ENCODE data around the gene OR13J1. TPM values are rescaled to one million over a fixed set of nuclear protein-coding genes. Genes with fewer than 3 reads are reported as not detected.

Gene OR13J1
- total and polyA plus RNA-seq, 4 donors = not detected

DNA sequence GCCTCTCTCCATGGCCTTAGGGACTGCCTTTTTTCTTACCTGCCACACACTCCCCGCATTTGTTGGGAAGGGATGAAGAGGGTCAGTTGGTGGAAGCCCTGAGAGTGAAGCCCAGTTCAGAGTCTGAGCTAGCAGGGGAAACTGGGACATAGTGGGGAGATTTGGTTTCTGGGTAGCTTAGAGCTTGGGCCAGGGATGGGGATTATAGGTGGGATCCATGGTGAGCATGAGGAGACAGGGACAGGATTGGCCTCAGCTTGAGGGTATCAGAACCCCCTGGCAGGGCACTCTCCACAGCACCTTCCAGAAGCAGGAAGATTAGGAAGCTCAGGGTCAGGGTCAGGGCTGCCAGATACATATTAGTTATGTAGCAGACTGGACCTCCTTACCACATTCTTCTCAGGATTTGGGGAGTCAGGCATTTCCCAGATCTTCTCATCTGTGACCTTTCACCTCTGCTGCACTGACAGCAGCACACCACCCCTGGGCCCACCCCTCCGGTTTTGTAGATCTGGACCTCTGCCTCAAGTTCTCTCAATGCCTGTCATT, 17.9 kb downstream of the OR13J1 start (continued):
- TF ChIP-seq, protein P1, sequence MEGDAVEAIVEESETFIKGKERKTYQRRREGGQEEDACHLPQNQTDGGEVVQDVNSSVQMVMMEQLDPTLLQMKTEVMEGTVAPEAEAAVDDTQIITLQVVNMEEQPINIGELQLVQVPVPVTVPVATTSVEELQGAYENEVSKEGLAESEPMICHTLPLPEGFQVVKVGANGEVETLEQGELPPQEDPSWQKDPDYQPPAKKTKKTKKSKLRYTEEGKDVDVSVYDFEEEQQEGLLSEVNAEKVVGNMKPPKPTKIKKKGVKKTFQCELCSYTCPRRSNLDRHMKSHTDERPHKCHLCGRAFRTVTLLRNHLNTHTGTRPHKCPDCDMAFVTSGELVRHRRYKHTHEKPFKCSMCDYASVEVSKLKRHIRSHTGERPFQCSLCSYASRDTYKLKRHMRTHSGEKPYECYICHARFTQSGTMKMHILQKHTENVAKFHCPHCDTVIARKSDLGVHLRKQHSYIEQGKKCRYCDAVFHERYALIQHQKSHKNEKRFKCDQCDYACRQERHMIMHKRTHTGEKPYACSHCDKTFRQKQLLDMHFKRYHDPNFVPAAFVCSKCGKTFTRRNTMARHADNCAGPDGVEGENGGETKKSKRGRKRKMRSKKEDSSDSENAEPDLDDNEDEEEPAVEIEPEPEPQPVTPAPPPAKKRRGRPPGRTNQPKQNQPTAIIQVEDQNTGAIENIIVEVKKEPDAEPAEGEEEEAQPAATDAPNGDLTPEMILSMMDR (IDR thresholded peaks at IDR 0.05; ENCODE audit: low read depth, low read length, missing input control) = no peak
- TF ChIP-seq EGR1 (IDR thresholded peaks at IDR 0.05; ENCODE audit: low read depth in 2 of 2) (no peak), FOXA1 (IDR thresholded peaks at IDR 0.05) (no peak), TAF1 (conservative IDR thresholded peaks at IDR 0.05) (no peak), YY1 (IDR thresholded peaks at IDR 0.05) (no peak), HNF4G (IDR thresholded peaks at IDR 0.05) (no peak)

DNA sequence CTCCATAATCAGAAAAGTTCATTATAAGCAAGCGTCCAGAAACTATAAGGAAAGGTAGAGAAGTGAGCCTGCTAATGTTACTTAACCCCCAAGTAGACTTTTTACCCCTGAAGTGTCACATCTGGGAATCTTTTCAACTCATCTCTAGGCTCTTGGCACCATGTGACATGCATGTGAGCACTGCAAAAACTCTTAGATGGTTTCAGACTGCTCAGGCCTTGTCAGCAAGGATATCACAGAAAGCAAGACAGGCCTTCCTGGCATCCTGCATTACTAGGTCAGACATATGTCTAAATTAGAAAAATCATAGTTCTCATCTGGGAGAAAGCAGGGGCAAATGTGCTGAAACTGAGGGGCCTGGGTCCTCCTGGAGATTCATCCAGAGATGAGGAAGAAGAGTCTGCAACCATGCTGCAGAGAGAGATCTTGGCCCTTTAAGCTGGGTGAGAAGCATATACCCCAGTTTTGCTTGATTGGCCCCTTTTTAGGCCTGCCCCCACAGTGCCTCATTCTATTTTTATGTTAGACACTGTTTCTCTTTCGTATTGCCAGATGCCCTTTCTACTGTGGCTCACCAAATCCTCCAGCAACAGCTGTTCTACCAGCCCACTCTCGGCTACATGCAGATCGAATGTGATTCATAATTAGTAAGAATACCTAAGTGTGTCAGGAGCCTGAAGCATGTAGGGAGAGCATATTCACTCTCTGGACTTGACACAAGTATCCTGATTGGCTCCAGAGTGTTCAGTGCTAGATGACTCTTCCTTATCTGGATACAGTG, 22.2 kb downstream of the OR13J1 start:
- 86% methylated on average over 4 of the region's 4 CpGs for WGBS
- no peak for DNase-seq (ENCODE audit: low spot score)
- H3K4me1 ChIP-seq (ENCODE audit: control insufficient read depth in 4 of 4, insufficient read depth in 4 of 4, low read length in 3 of 4) = peaks cover 0 to 5% (median 1%) of the 10 kb centered on the region in 4 donors

DNA sequence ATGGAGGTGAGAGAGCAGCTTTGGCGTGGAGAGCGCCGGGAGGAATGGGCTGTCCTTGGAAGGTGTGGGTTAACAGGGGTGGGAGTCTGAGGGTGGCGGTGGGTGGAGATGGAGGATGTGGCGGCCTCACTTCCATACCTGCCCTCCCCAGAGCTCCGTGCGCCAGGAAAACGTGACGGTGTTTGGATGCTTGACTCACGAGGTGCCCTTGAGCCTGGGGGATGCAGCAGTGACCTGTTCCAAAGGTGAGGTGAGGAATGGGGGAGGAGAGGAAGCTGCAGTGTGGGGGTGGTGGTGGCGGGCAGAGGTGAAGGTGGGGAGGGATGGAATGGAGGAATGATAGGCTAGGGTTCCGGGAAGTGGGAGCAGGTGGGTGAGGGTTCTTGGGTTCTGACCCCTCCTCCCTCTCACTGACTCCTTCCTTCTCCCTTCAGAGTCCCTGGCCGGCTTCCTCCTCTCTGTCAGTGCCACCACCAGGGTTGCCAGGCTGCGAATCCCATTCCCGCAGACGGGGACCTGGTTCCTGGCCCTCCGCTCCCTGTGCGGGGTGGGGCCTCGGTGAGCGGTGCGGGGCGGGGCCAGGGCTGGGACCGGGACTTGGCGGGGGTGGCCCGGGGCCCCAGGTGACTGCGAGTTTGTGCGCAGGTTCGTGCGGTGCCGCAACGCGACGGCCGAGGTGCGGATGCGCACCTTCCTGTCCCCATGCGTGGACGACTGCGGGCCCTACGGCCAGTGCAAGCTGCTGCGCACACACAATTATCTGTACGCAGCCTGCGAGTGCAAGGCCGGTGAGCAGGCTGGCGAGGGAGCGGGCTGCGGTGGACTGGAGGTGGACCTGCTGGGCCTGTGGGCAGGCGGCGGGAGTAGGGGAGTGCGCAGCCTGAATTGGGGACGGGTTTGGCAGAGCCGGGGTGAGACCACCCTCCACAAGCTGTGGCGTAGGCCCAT, 24.1 kb downstream of the OR13J1 start:
- Histone ChIP-seq H3K27me3 (ENCODE audit: control insufficient read depth in 4 of 4, insufficient read depth in 4 of 4, low read length in 3 of 4) (no peaks in the 10 kb centered on the region), H3K4me1 (ENCODE audit: control insufficient read depth in 4 of 4, insufficient read depth in 4 of 4, low read length in 3 of 4) (peaks cover 0 to 5% (median 1%) of the 10 kb centered on the region in 4 donors), H3K9ac (ENCODE audit: low read depth in 1 of 2, low read length in 2 of 2) (no peak overlapping the region), H3K27ac (ENCODE audit: low read depth in 1 of 2, low read length in 2 of 2) (no peak overlapping the region), H3K9me3 (ENCODE audit: control insufficient read depth in 4 of 4, low read length in 3 of 4) (no peaks in the 10 kb centered on the region), H3K4me3 (ENCODE audit: low read depth in 1 of 3, low read length in 3 of 3) (no peak overlapping the region), H3K36me3 (ENCODE audit: control insufficient read depth in 4 of 4, insufficient read depth in 3 of 4, low read depth in 1 of 4, low read length in 3 of 4) (peaks cover 0 to 5% (median 0%) of the 10 kb centered on the region in 4 donors)
- 81% methylated on average over 53 of the region's 53 CpGs for WGBS
- no peak for DNase-seq (ENCODE audit: low spot score)
- TF ChIP-seq HNF4G (IDR thresholded peaks at IDR 0.05) = no peak
- no peak for TF ChIP-seq EGR1 (IDR thresholded peaks at IDR 0.05; ENCODE audit: low read depth in 2 of 2)
- no peak for TF ChIP-seq GABPA (IDR thresholded peaks at IDR 0.05 in 1 of 2, conservative IDR thresholded peaks at IDR 0.05 in 1 of 2)
- no peak for TF ChIP-seq NR2F2 (IDR thresholded peaks at IDR 0.05)
- TF ChIP-seq FOXA1 (IDR thresholded peaks at IDR 0.05) = no peak
- TF ChIP-seq HNF4A (conservative IDR thresholded peaks at IDR 0.05) = no peak
- TF ChIP-seq JUND (IDR thresholded peaks at IDR 0.05) = no peak
- TF ChIP-seq FOXA2 (IDR thresholded peaks at IDR 0.05) = no peak
- no peak for TF ChIP-seq RAD21 (IDR thresholded peaks at IDR 0.05)
- TF ChIP-seq SP1 (IDR thresholded peaks at IDR 0.05) = no peak
- TF ChIP-seq, protein P2, sequence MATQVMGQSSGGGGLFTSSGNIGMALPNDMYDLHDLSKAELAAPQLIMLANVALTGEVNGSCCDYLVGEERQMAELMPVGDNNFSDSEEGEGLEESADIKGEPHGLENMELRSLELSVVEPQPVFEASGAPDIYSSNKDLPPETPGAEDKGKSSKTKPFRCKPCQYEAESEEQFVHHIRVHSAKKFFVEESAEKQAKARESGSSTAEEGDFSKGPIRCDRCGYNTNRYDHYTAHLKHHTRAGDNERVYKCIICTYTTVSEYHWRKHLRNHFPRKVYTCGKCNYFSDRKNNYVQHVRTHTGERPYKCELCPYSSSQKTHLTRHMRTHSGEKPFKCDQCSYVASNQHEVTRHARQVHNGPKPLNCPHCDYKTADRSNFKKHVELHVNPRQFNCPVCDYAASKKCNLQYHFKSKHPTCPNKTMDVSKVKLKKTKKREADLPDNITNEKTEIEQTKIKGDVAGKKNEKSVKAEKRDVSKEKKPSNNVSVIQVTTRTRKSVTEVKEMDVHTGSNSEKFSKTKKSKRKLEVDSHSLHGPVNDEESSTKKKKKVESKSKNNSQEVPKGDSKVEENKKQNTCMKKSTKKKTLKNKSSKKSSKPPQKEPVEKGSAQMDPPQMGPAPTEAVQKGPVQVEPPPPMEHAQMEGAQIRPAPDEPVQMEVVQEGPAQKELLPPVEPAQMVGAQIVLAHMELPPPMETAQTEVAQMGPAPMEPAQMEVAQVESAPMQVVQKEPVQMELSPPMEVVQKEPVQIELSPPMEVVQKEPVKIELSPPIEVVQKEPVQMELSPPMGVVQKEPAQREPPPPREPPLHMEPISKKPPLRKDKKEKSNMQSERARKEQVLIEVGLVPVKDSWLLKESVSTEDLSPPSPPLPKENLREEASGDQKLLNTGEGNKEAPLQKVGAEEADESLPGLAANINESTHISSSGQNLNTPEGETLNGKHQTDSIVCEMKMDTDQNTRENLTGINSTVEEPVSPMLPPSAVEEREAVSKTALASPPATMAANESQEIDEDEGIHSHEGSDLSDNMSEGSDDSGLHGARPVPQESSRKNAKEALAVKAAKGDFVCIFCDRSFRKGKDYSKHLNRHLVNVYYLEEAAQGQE (IDR thresholded peaks at IDR 0.05) = no peak

More for the DNA sequence above, 22.2 kb downstream of the OR13J1 start:
- Histone ChIP-seq H3K27me3 (ENCODE audit: control insufficient read depth in 4 of 4, insufficient read depth in 4 of 4, low read length in 3 of 4) (no peaks in the 10 kb centered on the region), H3K27ac (ENCODE audit: low read depth in 1 of 2, low read length in 2 of 2) (no peak overlapping the region), H3K9ac (ENCODE audit: low read depth in 1 of 2, low read length in 2 of 2) (no peak overlapping the region), H3K4me3 (ENCODE audit: low read depth in 1 of 3, low read length in 3 of 3) (no peak overlapping the region), H3K9me3 (ENCODE audit: control insufficient read depth in 4 of 4, low read length in 3 of 4) (no peaks in the 10 kb centered on the region), H3K36me3 (ENCODE audit: control insufficient read depth in 4 of 4, insufficient read depth in 3 of 4, low read depth in 1 of 4, low read length in 3 of 4) (peaks cover 0 to 5% (median 0%) of the 10 kb centered on the region in 4 donors)
- TF ChIP-seq RAD21 (IDR thresholded peaks at IDR 0.05) (no peak), HNF4A (conservative IDR thresholded peaks at IDR 0.05) (no peak), JUND (IDR thresholded peaks at IDR 0.05) (no peak), FOXA2 (IDR thresholded peaks at IDR 0.05) (no peak), RXRA (IDR thresholded peaks at IDR 0.05) (no peak), SP1 (IDR thresholded peaks at IDR 0.05) (no peak)
- TF ChIP-seq, protein P3, sequence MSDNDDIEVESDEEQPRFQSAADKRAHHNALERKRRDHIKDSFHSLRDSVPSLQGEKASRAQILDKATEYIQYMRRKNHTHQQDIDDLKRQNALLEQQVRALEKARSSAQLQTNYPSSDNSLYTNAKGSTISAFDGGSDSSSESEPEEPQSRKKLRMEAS (IDR thresholded peaks at IDR 0.05) = no peak
- TF ChIP-seq, protein P4, sequence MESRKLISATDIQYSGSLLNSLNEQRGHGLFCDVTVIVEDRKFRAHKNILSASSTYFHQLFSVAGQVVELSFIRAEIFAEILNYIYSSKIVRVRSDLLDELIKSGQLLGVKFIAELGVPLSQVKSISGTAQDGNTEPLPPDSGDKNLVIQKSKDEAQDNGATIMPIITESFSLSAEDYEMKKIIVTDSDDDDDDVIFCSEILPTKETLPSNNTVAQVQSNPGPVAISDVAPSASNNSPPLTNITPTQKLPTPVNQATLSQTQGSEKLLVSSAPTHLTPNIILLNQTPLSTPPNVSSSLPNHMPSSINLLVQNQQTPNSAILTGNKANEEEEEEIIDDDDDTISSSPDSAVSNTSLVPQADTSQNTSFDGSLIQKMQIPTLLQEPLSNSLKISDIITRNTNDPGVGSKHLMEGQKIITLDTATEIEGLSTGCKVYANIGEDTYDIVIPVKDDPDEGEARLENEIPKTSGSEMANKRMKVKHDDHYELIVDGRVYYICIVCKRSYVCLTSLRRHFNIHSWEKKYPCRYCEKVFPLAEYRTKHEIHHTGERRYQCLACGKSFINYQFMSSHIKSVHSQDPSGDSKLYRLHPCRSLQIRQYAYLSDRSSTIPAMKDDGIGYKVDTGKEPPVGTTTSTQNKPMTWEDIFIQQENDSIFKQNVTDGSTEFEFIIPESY (IDR thresholded peaks at IDR 0.05) = no peak
